Activated CD4-positive, alpha-beta T cell treated with anti-CD3 and anti-CD28 coated beads for 36 hours (primary cell): ENCODE results near the gene MAMDC2. TPM values are rescaled to one million over a fixed set of nuclear protein-coding genes. Genes with fewer than 3 reads are reported as not detected.
"Not testable (repeated sequence)": the region's sequence is repeated elsewhere in the genome, so short reads cannot be mapped to it uniquely, and the experiment has no call there.

Experiments
- ATAC-seq: fragments of 200-7000 bp; cut with Tn5 transposase; one replicate; pipeline ENCODE4 v1.10.0; 2021; ENCODE audit warnings: mild to moderate bottlenecking, moderate library complexity
- CTCF ChIA-PET: fragments of 350-600 bp; sonication (Branson Sonifier 250); formaldehyde crosslinking; loops from one replicate; lab custom pipeline; 2021; ENCODE audit warnings: antibody characterized with exemption; lab: Charles Lee
- POLR2A ChIA-PET: fragments of 350-600 bp; sonication (Branson Sonifier 250); formaldehyde crosslinking; loops from one replicate; lab custom pipeline; 2021; ENCODE audit warnings: antibody characterized with exemption, inconsistent platforms; lab: Charles Lee
- DNase-seq: peaks from one replicate; pipeline ENCODE4 v3.0.0-alpha.2; 2020
- H3K27ac Mint-ChIP-seq: one replicate; pipeline ENCODE4 v1.8.0; 2021; ENCODE audit warnings: mixed read lengths
- H3K27me3 Mint-ChIP-seq: one replicate; pipeline ENCODE4 v1.8.0; 2021; ENCODE audit warnings: mixed read lengths
- H3K36me3 Mint-ChIP-seq: one replicate; pipeline ENCODE4 v1.8.0; 2021; ENCODE audit warnings: low read depth, mixed read lengths
- H3K4me1 Mint-ChIP-seq: one replicate; pipeline ENCODE4 v1.8.0; 2021; ENCODE audit warnings: mixed read lengths
- H3K4me3 Mint-ChIP-seq: one replicate; pipeline ENCODE4 v1.8.0; 2021; ENCODE audit warnings: mild to moderate bottlenecking, moderate library complexity, mixed read lengths
- H3K9me3 Mint-ChIP-seq: one replicate; pipeline ENCODE4 v1.8.0; 2021; ENCODE audit warnings: low read depth, mixed read lengths
- intact Hi-C, 2 experiments: fragments of 100-400 bp; cut with DNase I in 1 of 2; cut with micrococcal nuclease in 1 of 2; formaldehyde crosslinking; loops; one replicate each; pipeline versions ENCODE4 v1.14.2 to v1.15.1; 2022 to 2024; cut with DNase I, micrococcal nuclease
- total RNA-seq, 2 experiments: library from RNA; stranded (reverse); gene quantifications; one replicate each; pipeline ENCODE4 v1.2.3, GENCODE V29; 2021

The MAMDC2 gene
- total RNA-seq, 2 experiments from 2014 or later, result not detected

DNA sequence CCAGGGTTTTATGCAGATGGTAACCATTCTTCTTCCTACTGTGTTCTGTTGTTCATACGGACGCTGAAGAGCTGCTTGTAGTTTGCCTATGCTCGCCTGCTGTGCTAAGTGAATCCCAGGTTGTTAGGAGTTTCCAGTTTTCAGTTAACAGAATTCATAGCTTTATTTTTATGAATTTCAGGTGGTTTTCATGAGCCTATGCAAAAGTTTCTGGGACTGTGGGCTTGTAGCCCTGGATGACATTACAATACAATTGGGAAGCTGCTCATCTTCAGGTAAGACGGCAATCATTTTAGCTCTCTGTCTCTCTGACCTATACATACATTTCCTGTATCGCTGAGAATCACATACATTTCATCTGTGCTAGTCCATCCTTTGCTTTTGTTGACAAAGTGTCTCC is 124.9 kb downstream of the MAMDC2 start:
- Mint-ChIP-seq H3K4me1 (no peaks in the 10 kb centered on the region), H3K36me3 (no peaks in the 10 kb centered on the region), H3K9me3 (no peaks in the 10 kb centered on the region), H3K4me3 (no peak overlapping the region), H3K27ac (no peak overlapping the region), H3K27me3 (no peaks in the 10 kb centered on the region)
- CTCF ChIA-PET, result no interaction called here
- POLR2A ChIA-PET, result no interaction called here
- DNase-seq, result no peak
- ATAC-seq, result no peak
- intact Hi-C loops, result no loop called here

DNA sequence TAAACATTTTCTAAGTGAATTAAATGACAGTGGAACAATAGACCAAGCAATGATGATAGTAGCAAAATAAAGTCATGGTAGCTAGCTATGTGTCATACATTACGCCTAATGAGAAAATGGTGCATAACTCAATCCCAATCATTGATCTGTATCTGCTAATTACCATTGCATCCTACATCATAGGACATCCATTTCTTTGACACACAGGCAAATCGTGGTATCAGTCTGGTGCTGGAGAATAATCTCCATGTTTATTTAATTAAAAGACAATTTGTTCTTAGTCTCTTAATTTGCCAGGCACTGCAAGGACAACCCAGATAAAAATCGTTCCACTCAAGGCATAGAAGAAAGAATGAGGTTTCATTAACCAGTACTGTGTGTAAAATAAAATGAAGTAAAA is 125.6 kb downstream of the MAMDC2 start:
- Mint-ChIP-seq H3K27ac (no peak overlapping the region), H3K36me3 (no peaks in the 10 kb centered on the region), H3K4me1 (no peaks in the 10 kb centered on the region), H3K4me3 (no peak overlapping the region), H3K27me3 (no peaks in the 10 kb centered on the region), H3K9me3 (no peaks in the 10 kb centered on the region)
- ChIA-PET CTCF (interaction anchor here (0.6 kb wide), 1 partner anchor 12 kb away, joined by 3 read pairs; no protein-coding TSS in a partner anchor), POLR2A (no interaction called here)
- no peak for DNase-seq
- ATAC-seq, result no peak
- intact Hi-C loops, result no loop called here

DNA sequence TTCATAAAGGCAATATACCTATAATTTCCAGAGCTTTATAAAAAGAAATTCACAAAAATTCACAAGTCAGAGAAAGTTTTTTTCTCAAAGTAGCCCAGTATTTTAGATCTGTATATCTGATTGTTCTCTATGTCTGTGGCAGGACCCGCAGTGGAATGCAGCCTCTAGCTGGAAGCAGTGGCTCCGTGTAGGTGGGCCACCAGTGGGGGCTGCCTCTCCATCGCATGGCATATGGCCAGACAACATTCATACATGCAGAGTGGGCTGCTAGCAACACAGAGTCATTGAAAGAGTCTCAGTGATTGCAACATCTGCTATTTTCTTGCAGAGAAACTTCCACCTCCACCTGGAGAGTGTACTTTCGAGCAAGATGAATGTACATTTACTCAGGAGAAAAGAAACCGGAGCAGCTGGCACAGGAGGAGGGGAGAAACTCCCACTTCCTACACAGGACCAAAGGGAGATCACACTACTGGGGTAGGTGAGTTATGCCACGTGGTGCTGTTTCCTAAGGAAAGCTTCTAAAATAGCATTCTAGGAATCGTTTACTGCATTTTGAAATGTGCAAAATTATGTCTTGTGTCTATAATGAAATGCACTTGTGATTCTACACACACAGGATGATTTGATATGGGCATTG is 126.6 kb downstream of the MAMDC2 start:
- H3K27ac Mint-ChIP-seq, result no peak overlapping the region
- no peaks in the 10 kb centered on the region for H3K27me3 Mint-ChIP-seq
- H3K4me1 Mint-ChIP-seq, result no peaks in the 10 kb centered on the region
- DNase-seq (no peak), ATAC-seq (no peak)
- H3K9me3 Mint-ChIP-seq, result no peaks in the 10 kb centered on the region
- H3K4me3 Mint-ChIP-seq, result no peak overlapping the region
- no peaks in the 10 kb centered on the region for H3K36me3 Mint-ChIP-seq
- intact Hi-C loops, result no loop called here
- ChIA-PET POLR2A (no interaction called here), CTCF (no interaction called here)

DNA sequence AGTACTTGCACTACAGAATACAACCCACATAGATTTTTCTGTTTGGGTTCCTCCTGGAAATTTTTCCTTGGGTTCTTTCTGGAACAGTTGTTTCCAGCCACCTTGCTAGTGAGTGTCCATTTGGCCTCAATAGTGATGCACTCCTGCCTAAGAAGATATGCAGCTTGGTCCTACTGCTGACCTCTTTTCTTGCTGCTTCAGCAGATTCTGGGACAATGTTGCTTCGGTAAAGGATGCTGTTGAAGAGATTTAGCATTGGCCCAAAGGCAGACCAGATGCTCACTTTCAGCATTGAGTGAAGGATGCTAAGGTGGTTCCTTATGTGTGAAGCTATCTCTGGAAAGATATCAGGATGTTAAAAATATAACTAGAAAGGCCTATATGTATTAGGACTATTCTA is 128.9 kb downstream of the MAMDC2 start:
- intact Hi-C loops, result loop anchor here in 1 of 2 experiments (1.0 kb wide), 1 partner anchor 40 kb away; no protein-coding TSS in a partner anchor
- no peaks in the 10 kb centered on the region for H3K36me3 Mint-ChIP-seq
- CTCF ChIA-PET, result no interaction called here

DNA sequence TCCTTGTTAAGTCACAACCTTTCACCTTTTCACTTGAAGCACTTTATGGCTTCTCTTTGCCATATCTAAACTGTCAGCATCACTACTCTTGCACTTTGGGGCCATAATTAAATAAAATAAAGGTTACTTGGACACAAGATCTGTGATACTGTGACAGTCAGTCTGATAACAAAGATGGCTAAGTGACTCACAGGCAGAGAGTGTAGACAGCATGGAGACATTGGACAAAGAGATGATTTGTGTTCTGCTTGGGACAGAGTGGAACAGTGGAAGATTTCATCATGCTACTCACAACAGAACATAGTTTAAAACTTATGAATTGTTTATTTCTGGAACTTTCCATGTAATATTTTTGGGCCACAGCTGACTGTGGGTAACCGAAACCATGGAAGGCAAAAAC is 133.5 kb downstream of the MAMDC2 start:
- ATAC-seq, result no peak
- no peak for DNase-seq
- no peak overlapping the region for H3K27ac Mint-ChIP-seq
- ChIA-PET POLR2A (no interaction called here), CTCF (no interaction called here)
- peaks cover 9% of the 10 kb centered on the region for H3K9me3 Mint-ChIP-seq
- H3K4me3 Mint-ChIP-seq, result no peak overlapping the region
- intact Hi-C loops, result no loop called here
- H3K36me3 Mint-ChIP-seq, result peaks cover 2% of the 10 kb centered on the region
- H3K27me3 Mint-ChIP-seq, result no peaks in the 10 kb centered on the region
- no peaks in the 10 kb centered on the region for H3K4me1 Mint-ChIP-seq

More for the DNA sequence above, 128.9 kb downstream of the MAMDC2 start:
- Mint-ChIP-seq H3K4me1 (no peaks in the 10 kb centered on the region), H3K4me3 (no peak overlapping the region), H3K27me3 (no peaks in the 10 kb centered on the region), H3K9me3 (no peaks in the 10 kb centered on the region), H3K27ac (no peak overlapping the region)
- DNase-seq (no peak), ATAC-seq (no peak)
- POLR2A ChIA-PET, result no interaction called here

DNA sequence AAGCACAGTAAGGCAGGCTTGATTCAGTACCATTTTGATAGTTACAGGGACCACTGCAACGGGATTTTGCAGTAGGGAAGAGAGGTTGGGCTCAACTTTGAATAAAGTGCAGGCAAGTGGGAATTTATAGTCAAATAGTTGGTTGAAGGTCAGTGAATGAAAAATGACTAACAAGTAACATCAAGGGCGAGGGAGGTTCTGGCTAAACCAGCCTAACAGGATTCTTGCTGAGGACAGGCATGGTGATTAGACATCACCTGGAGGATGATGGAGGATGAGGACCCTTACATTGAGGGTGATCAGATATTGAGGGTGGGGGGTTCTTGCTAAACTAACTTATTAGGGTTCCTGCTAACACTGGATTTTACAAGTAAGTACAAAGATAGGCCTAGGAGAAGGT is 149.1 kb downstream of the MAMDC2 start:
- H3K36me3 Mint-ChIP-seq, result no peaks in the 10 kb centered on the region
- intact Hi-C loops, result no loop called here
- peaks cover 15% of the 10 kb centered on the region for H3K9me3 Mint-ChIP-seq
- no peak overlapping the region for H3K4me3 Mint-ChIP-seq
- ATAC-seq, result no peak
- CTCF ChIA-PET, result no interaction called here
- peaks cover 11% of the 10 kb centered on the region for H3K27me3 Mint-ChIP-seq
- POLR2A ChIA-PET, result no interaction called here
- H3K27ac Mint-ChIP-seq, result no peak overlapping the region
- no peaks in the 10 kb centered on the region for H3K4me1 Mint-ChIP-seq
- no peak for DNase-seq

DNA sequence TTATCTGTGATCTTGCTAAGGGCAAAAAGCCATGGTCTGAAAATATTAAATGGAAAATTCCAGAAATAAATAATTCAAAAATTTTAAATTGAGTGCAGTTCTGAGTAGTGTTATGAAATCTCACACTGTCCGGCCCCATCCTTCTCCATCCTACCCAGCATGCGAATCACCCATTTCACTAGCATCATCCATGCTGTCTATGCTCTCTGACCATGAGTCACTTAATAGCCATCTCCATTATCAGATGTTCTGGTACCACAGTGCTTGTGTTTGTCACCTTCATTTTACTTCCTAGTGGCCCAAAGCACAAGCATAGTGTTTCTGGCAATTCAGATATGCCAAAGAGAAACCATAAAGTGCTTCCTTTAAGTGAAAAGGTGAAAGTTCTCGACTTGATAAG is 151.8 kb downstream of the MAMDC2 start:
- Mint-ChIP-seq H3K4me3 (no peak overlapping the region), H3K27ac (no peak overlapping the region), H3K4me1 (no peaks in the 10 kb centered on the region), H3K36me3 (no peaks in the 10 kb centered on the region), H3K9me3 (peaks cover 7% of the 10 kb centered on the region), H3K27me3 (peaks cover 7% of the 10 kb centered on the region)
- POLR2A ChIA-PET, result no interaction called here
- CTCF ChIA-PET, result no interaction called here
- intact Hi-C loops, result no loop called here
- DNase-seq (no peak), ATAC-seq (no peak)

DNA sequence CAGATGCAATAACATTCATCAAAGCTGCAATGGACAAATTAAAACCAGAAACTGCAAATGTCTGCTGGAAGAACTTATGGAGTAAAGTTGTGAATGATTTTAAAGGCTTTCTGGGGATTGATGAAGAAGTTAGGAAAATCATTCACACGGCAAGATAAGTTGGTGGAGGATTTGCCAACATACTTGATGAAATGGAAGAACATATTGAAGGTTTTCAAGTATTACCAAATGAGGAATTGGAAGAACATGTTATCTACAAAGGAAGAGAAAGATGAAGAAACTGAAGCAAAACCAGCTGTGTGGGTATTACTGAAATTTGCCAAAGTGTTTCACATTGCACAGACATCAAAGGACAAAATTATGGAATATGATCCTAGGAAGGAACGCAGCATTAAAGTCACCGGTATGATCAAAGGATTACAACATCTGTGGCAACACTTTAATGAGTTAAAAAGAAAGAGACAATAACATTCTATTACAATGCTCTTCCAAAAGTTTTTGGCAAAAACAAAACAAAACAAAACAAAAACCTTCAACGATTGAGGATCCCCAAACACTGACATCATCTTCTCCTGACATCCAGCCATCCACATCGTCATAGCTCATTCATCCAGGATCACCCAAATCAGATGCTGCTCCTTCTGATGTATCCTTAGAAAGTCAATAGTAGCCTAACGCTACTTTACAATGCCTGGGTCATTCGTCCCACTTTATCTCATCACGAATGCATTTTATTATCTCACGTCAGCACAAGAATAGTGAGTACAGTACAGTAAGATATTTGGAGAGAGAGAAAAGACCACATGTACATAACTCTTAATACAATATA is 153.8 kb downstream of the MAMDC2 start:
- Mint-ChIP-seq H3K36me3 (no peaks in the 10 kb centered on the region), H3K4me1 (no peaks in the 10 kb centered on the region), H3K27me3 (peaks cover 4% of the 10 kb centered on the region), H3K27ac (no peak overlapping the region), H3K9me3 (peaks cover 7% of the 10 kb centered on the region), H3K4me3 (no peak overlapping the region)
- ChIA-PET POLR2A (no interaction called here), CTCF (no interaction called here)
- DNase-seq, result no peak
- intact Hi-C loops, result no loop called here
- ATAC-seq, result no peak

DNA sequence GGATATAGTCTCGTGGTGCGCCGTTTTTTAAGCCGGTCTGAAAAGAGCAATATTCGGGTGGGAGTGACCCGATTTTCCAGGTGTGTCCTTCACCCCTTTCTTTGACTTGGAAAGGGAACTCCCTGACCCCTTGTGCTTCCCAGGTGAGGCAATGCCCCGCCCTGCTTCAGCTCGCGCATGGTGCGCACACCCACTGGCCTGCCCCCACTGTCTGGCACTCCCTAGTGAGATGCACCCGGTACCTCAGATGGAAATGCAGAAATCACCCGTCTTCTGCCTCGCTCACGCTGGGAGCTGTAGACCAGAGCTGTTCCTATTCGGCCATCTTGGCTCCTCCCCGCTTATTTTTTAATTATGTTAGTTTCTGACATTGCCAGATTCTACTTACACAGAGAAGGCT is 161.1 kb downstream of the MAMDC2 start:
- H3K36me3 Mint-ChIP-seq, CTCF ChIA-PET, intact Hi-C loops, H3K27ac Mint-ChIP-seq, H3K4me3 Mint-ChIP-seq, H3K4me1 Mint-ChIP-seq, H3K27me3 Mint-ChIP-seq, DNase-seq, POLR2A ChIA-PET, ATAC-seq: not testable (repeated sequence)
- H3K9me3 Mint-ChIP-seq, result peaks cover 15% of the 10 kb centered on the region

DNA sequence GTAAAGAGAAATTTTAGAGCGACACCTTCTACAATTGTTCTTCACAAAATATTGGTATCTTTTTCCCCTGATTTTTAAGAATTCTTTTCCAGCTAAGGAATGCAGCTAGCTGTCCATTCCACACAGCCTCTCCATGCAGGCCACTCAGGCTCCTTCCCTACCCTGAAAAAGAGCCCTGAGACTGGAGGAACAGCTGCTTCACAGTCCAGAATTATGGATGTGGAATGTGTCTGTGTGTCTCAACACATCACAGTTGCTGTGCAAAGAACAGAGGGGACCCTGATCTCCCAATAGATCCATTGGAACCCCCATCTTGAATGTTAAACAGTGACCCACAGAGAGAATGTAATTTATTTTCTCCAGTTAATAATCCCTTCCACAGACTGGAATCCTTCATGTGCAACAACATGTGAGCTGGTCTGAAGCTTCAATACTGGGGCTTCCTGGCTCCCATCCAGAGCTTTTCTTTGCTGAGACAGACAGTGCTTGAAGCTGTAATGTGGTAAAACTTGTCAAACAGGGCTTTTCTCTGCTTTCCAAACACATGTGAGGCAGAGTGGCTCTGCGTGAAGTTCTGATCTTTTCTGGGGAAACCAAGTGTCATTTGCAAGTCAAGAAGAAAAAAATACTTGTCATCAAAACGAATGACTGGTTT is 161.8 kb downstream of the MAMDC2 start:
- H3K36me3 Mint-ChIP-seq, result peaks cover 2% of the 10 kb centered on the region
- POLR2A ChIA-PET, result no interaction called here
- no peaks in the 10 kb centered on the region for H3K27me3 Mint-ChIP-seq
- no peaks in the 10 kb centered on the region for H3K4me1 Mint-ChIP-seq
- no peak for DNase-seq
- CTCF ChIA-PET, result no interaction called here
- intact Hi-C loops, result no loop called here
- H3K4me3 Mint-ChIP-seq, result no peak overlapping the region
- ATAC-seq, result no peak
- peaks cover 20% of the 10 kb centered on the region for H3K9me3 Mint-ChIP-seq
- no peak overlapping the region for H3K27ac Mint-ChIP-seq

DNA sequence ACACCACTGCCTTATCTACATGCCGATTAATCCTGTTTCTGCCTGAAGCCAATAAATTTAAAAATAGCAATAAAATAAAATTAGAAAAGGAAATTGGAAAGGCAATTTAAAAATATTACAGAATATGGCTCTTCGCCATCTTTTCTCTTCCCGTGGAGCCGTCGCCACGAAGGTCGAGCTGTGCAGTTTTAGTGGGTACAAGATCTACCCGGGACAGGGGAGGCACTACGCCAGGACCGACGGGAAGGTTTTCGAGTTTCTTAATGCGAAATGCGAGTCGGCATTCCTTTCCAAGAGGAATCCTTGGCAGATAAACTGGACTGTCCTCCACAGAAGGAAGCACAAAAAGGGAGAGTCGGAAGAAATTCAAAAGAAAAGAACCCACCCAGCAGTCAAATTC is 173.4 kb downstream of the MAMDC2 start:
- Mint-ChIP-seq H3K27me3 (no peaks in the 10 kb centered on the region), H3K4me3 (no peak overlapping the region), H3K4me1 (no peaks in the 10 kb centered on the region), H3K36me3 (peaks cover 25% of the 10 kb centered on the region), H3K9me3 (peaks cover 12% of the 10 kb centered on the region), H3K27ac (no peak overlapping the region)
- DNase-seq (no peak), ATAC-seq (no peak)
- CTCF ChIA-PET, result no interaction called here
- intact Hi-C loops, result no loop called here
- POLR2A ChIA-PET, result interaction anchor here (0.6 kb wide), 1 partner anchor 113 kb away, joined by 5 read pairs; no protein-coding TSS in a partner anchor

DNA sequence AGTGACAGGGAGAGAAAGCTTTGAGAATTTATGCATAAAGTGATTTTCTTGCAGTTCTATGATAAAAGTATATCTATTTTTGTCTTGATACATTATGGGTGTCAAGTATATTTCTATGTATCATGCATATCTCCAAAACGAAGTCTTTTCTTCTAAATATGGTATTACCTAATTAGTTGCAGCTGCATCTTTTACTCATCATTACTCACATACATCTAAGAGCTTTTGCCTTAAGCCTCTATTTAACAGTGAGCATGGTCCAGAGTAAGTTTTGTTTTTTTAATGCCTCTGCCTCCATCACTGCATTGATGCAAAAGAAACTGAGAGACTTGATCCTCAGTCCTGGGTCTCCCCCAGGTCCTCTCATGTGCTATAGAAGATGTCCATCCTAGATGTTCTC is 175.1 kb downstream of the MAMDC2 start:
- intact Hi-C loops, result no loop called here
- peaks cover 4% of the 10 kb centered on the region for H3K9me3 Mint-ChIP-seq

More for the DNA sequence above, 175.1 kb downstream of the MAMDC2 start:
- POLR2A ChIA-PET, result no interaction called here
- ATAC-seq (no peak), DNase-seq (no peak)
- H3K27ac Mint-ChIP-seq, result no peak overlapping the region
- H3K27me3 Mint-ChIP-seq, result no peaks in the 10 kb centered on the region
- no peak overlapping the region for H3K4me3 Mint-ChIP-seq
- CTCF ChIA-PET, result no interaction called here
- H3K36me3 Mint-ChIP-seq, result peaks cover 14% of the 10 kb centered on the region
- H3K4me1 Mint-ChIP-seq, result no peaks in the 10 kb centered on the region
